GM23338 (cell line): ENCODE results near the gene C10orf105.

Experiments
- CTCF ChIP-seq, 2 experiments: fragments of 200-600 bp in 1 of 2; sonication (generic) in 1 of 2; conservative IDR thresholded peaks; 2 replicates each; pipeline versions ENCODE4 v1.5.1 to v1.6.1; 2016 to 2017; ENCODE audit warnings: antibody characterized with exemption in 2 of 2, low read depth in 2 of 2, mild to moderate bottlenecking in 2 of 2, moderate library complexity in 1 of 2
- EZH2phosphoT487 ChIP-seq: fragments of 200-600 bp; sonication (generic); IDR thresholded peaks from one replicate; pipeline ENCODE4 v1.8.1; 2018; ENCODE audit warnings: antibody characterized with exemption; ENCODE audit not compliant: unreplicated experiment
- POLR2AphosphoS5 ChIP-seq: IDR thresholded peaks from 2 replicates; pipeline ENCODE4 v1.6.1; 2016; ENCODE audit warnings: antibody characterized with exemption, low read depth

DNA sequence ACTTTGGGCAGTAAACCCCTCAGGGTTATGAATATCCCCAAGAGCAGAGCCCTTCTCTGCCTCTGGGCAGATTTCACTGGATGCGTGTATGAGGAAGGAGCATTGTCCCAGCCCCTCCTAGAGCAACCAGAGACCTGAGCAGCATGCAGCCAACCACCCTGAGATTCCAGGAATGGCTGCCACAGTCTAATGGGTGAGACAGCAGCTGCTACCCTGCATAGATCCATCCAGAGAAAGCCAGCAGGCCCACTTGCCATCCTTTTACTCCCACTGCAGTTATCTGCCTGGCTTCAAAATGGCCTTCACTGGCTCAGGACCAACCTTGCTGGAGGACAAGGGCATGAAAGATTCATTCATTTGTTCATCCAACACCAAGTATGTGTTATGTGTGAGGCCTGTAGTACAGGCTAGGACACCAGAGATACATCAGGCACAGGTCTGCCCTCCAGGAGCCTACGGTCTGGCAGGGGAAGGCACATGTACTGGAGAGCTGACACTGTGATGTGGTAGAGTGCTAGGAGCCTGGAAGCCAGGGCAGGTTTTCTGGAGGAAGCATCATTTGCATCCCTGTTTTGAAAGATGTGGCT, 26.2 kb upstream of the C10orf105 start:
- no peak for TF ChIP-seq CTCF (conservative IDR thresholded peaks at IDR 0.05; ENCODE audit: low read depth in 2 of 2)
- TF ChIP-seq POLR2AphosphoS5: no peak
- no peak for TF ChIP-seq EZH2phosphoT487
